K562 (cell line): ENCODE results near the gene MRNIP. TPM values are rescaled to one million over a fixed set of nuclear protein-coding genes. Genes with fewer than 3 reads are reported as not detected.

Experiments used
- ATAC-seq: fragments of 200-7000 bp; cut with Tn5 transposase; 3 replicates; pipeline ENCODE4 v1.9.1; 2020; ENCODE audit warnings: moderate library complexity
- BruUV-seq: library from RNA; stranded (reverse); fragments of 400-500 nt; replicated peaks from 2 replicates; lab custom pipeline; 2021; lab: Mats Ljungman, UMichigan
- CTCF ChIA-PET: fragments of 300-600 bp; formaldehyde crosslinking; extraction: SDS; loops from one replicate; lab custom pipeline; 2021; ENCODE audit warnings: low intra/inter-chr PET ratio; lab: Yijun Ruan, JAX
- POLR2A ChIA-PET: fragments of 300-600, 350-650 bp; sonication (Branson Sonifier 250); formaldehyde crosslinking; extraction: SDS; loops from one replicate; lab custom pipeline; 2021; ENCODE audit warnings: antibody characterized with exemption, inconsistent platforms; lab: Yijun Ruan, JAX
- DNase-seq, 4 experiments: peaks; one replicate each; pipeline versions ENCODE4 v3.0.0 to v3.0.0-alpha.2; 2011 to 2018; ENCODE audit warnings: low spot score in 3 of 4, mixed read lengths in 3 of 4; ENCODE audit errors: extremely low read depth in 1 of 4
- FAIRE-seq: peaks from 2 replicates; lab custom pipeline; 2011; peaks lifted over from hg19 to GRCh38; lab: Jason Lieb, UNC
- H2AFZ ChIP-seq: 2 replicates; pipeline ENCODE4 v1.6.0; 2011; ENCODE audit warnings: low read depth, low read length, control low read depth, inconsistent platforms
- H3K27ac ChIP-seq: fragments of 200-600 bp; 3 replicates; pipeline ENCODE4 v1.8.0; 2011; ENCODE audit warnings: low read depth, mild to moderate bottlenecking, control low read depth, inconsistent platforms, low read length, moderate library complexity, mixed read lengths; ENCODE audit errors: extremely low read depth
- H3K27me3 ChIP-seq, 2 experiments: fragments of 300-600 bp in 1 of 2; 2 replicates in 1 of 2; 3 replicates in 1 of 2; pipeline versions ENCODE4 v1.6.0 to v1.8.0; 2011; ENCODE audit warnings: inconsistent platforms in 2 of 2, low read length in 2 of 2, mild to moderate bottlenecking in 1 of 2, mixed read lengths in 1 of 2, moderate library complexity in 1 of 2; ENCODE audit not compliant: control insufficient read depth in 2 of 2, insufficient read depth in 2 of 2
- H3K36me3 ChIP-seq: fragments of 300-600 bp; 3 replicates; pipeline ENCODE4 v1.8.0; 2011; ENCODE audit warnings: mild to moderate bottlenecking, low read length, inconsistent platforms; ENCODE audit not compliant: control insufficient read depth, insufficient read depth
- H3K4me1 ChIP-seq, 2 experiments: fragments of 200-600 bp in 1 of 2; replicated peaks in 1 of 2; 2 replicates in 1 of 2; 3 replicates in 1 of 2; pipeline versions ENCODE4 v1.5.1 to v1.8.0; 2011; ENCODE audit warnings: inconsistent platforms in 2 of 2, low read length in 2 of 2, mild to moderate bottlenecking in 1 of 2, mixed read lengths in 1 of 2, moderate library complexity in 1 of 2; ENCODE audit not compliant: control insufficient read depth in 2 of 2, insufficient read depth in 2 of 2
- H3K4me2 ChIP-seq: 2 replicates; pipeline ENCODE4 v1.6.1; 2011; ENCODE audit warnings: low read length, control low read depth, inconsistent platforms, mixed read lengths; ENCODE audit not compliant: insufficient read depth
- H3K4me3 ChIP-seq: fragments of 200-600 bp; sonication (generic), shearing (Covaris generic); 2 replicates; pipeline ENCODE4 v1.5.1; 2016; ENCODE audit warnings: control low read depth, inconsistent platforms
- H3K79me2 ChIP-seq: fragments of 200-600 bp; 3 replicates; pipeline ENCODE4 v1.8.0; 2011; ENCODE audit warnings: low read length, inconsistent platforms; ENCODE audit not compliant: control insufficient read depth, insufficient read depth
- H3K9ac ChIP-seq, 2 experiments: 2 replicates each; pipeline versions ENCODE4 v1.6.0 to v1.6.1; 2011; ENCODE audit warnings: low read depth in 2 of 2, low read length in 2 of 2, control low read depth in 1 of 2, inconsistent platforms in 1 of 2, mild to moderate bottlenecking in 1 of 2, mixed read lengths in 1 of 2; ENCODE audit not compliant: insufficient read depth in 1 of 2
- H3K9me1 ChIP-seq: one replicate; pipeline ENCODE4 v1.6.0; 2011; ENCODE audit warnings: inconsistent platforms, mild to moderate bottlenecking, low read length, moderate library complexity; ENCODE audit not compliant: control insufficient read depth, insufficient read depth
- H3K9me3 ChIP-seq: replicated peaks from 2 replicates; pipeline ENCODE4 v1.5.1; 2011; ENCODE audit warnings: low read depth, low read length, inconsistent platforms; ENCODE audit not compliant: control insufficient read depth, insufficient read depth
- H4K20me1 ChIP-seq: replicated peaks from 2 replicates; pipeline ENCODE4 v1.6.1; 2011; ENCODE audit warnings: low read length, inconsistent platforms, mixed read lengths; ENCODE audit not compliant: control insufficient read depth, insufficient read depth
- AFF4 ChIP-seq: sonication (generic); formaldehyde crosslinking; IDR thresholded peaks from 2 replicates; pipeline ENCODE4 v1.8.0; 2023; ENCODE audit warnings: mild to moderate bottlenecking, missing genetic modification reagents
- OTX1 ChIP-seq: fragments of 450-650 bp; formaldehyde crosslinking; IDR thresholded peaks from 2 replicates; pipeline ENCODE4 v1.4.0; 2022; ENCODE audit warnings: mild to moderate bottlenecking
- ZNF512 ChIP-seq: IDR thresholded peaks from 2 replicates; pipeline ENCODE4 v1.6.1; 2016; ENCODE audit warnings: missing genetic modification characterization, missing compliant biosample characterization
- WGBS: fragments of 100-300 bp; shearing (Covaris generic); methylation state at CpG from one replicate; pipeline ENCODE4 v1.1.6; 2016; ENCODE audit warnings: low coverage, mixed read lengths; ENCODE audit not compliant: insufficient coverage; ENCODE audit errors: missing lambda C conversion rate; 5-methylcytosine and 5-hydroxymethylcytosine counted together
- in situ Hi-C: fragments of 300-500 bp; cut with MboI; formaldehyde crosslinking; loops from 4 replicates; pipeline ENCODE4 v1.15.0; 2018; ENCODE audit warnings: inconsistent platforms, mixed read lengths
- intact Hi-C: fragments of 100-400 bp; cut with micrococcal nuclease; formaldehyde crosslinking; loops from 2 replicates; pipeline ENCODE4 v1.14.2; 2022
- polyA plus RNA-seq, 8 experiments: library from polyadenylated mRNA; depleted of rRNA in 4 of 8; stranded (reverse) in 5 of 8; unstranded in 3 of 8; fragments of >200 nt; fragmentation: Nextera tagmentation in 2 of 8; fragmentation: Illumina TruSeq in 1 of 8; extraction: Ambion mirVana in 2 of 8; extraction: Trizol in 1 of 8; gene quantifications; 2 replicates each; pipeline versions ENCODE4 v1.2.1 to v1.2.3, GENCODE V29; 2011 to 2014; ENCODE audit warnings: inconsistent platforms in 1 of 8, missing spikeins in 1 of 8
- total RNA-seq, 7 experiments: library from RNA; depleted of rRNA in 6 of 7; stranded (reverse); fragments of >200 nt in 6 of 7; fragmentation: Illumina TruSeq in 2 of 7; extraction: Trizol in 2 of 7; gene quantifications; 2 replicates each; pipeline versions ENCODE4 v1.2.1 to v1.2.3, GENCODE V29; 2011 to 2021; ENCODE audit warnings: low replicate concordance in 1 of 7
- TF ChIP-seq, protein P1 (sequence below): fragments of 450-650 bp; formaldehyde crosslinking; conservative IDR thresholded peaks from 2 replicates; pipeline ENCODE4 v1.4.0; 2022; ENCODE audit warnings: mild to moderate bottlenecking, missing genetic modification characterization

MRNIP gene
- total and polyA plus RNA-seq, 9 of the 15 experiments (the other 6 are each of a cell fraction or from before 2014, with no cell fraction given): 3.6 to 39.0 (median 16.8) TPM

GRCh38 chr5:179885491-179886090 is 27.0 kb upstream of the MRNIP start:
- no peak for FAIRE-seq
- no peaks in the 10 kb centered on the region for H3K79me2 ChIP-seq
- H3K9me3 ChIP-seq: peaks cover 17% of the 10 kb centered on the region
- no peak overlapping the region for H3K27ac ChIP-seq
- H3K4me2 ChIP-seq: no peak overlapping the region
- peaks cover 75% of the 10 kb centered on the region for H3K36me3 ChIP-seq
- H3K9me1 ChIP-seq: no peaks in the 10 kb centered on the region
- H4K20me1 ChIP-seq: no peaks in the 10 kb centered on the region
- no peak for ATAC-seq
- H3K4me1 ChIP-seq: no peaks in the 10 kb centered on the region
- no peaks in the 10 kb centered on the region for H3K27me3 ChIP-seq
- H2AFZ ChIP-seq: no peak overlapping the region
- intact Hi-C loops: no loop called here
- BruUV-seq: no TSS peak
- 91% methylated on average over 13 of the region's 13 CpGs for WGBS
- in situ Hi-C loops: no loop called here
- CTCF ChIA-PET: no interaction called here
- no peak overlapping the region for H3K4me3 ChIP-seq
- no peak for DNase-seq
- H3K9ac ChIP-seq: no peak overlapping the region
- POLR2A ChIA-PET: no interaction called here
- TF ChIP-seq, protein P1, sequence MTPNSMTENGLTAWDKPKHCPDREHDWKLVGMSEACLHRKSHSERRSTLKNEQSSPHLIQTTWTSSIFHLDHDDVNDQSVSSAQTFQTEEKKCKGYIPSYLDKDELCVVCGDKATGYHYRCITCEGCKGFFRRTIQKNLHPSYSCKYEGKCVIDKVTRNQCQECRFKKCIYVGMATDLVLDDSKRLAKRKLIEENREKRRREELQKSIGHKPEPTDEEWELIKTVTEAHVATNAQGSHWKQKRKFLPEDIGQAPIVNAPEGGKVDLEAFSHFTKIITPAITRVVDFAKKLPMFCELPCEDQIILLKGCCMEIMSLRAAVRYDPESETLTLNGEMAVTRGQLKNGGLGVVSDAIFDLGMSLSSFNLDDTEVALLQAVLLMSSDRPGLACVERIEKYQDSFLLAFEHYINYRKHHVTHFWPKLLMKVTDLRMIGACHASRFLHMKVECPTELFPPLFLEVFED (CRISPR knock-in tag): no peak
- TF ChIP-seq ZNF512 (tag) (no peak), OTX1 (CRISPR knock-in tag) (no peak), AFF4 (CRISPR knock-in tag) (no peak)
- TF ChIP-seq, all 486 proteins: peak for 0
